ENCODE data around the gene FOXL2.

DNA sequence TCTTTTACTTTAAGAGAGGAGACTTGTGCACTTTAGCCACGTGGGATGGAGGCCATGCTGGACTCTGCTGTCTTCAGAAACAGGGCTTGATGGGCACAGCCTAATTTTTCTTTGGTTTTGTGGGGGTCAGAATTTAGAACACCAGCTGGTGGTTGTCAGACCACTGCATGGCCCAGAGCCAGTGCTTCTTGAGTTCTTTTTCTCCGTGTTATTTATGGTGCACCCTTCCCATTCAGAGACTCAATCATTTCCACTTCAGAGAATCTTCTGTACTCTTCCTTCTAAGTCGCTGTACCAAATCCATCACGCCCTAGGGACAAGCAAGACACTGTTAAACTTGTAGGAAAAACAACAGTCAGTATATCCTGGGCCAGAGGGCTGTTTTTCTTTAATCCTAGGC, 39.0 kb upstream of the FOXL2 start:
- TF ChIP-seq GABPA (IDR thresholded peaks at IDR 0.05; ENCODE audit: low read depth) = no peak
- TF ChIP-seq RFX5 (IDR thresholded peaks at IDR 0.05; ENCODE audit: low read depth, low read length) = no peak
- no peak for TF ChIP-seq POLR2AphosphoS5 (IDR thresholded peaks at IDR 0.05; ENCODE audit: low read length)
- no peak for TF ChIP-seq TAF1 (IDR thresholded peaks at IDR 0.05; ENCODE audit: borderline replicate concordance, low read depth, low read length)
- no peak for TF ChIP-seq GATAD2B (conservative IDR thresholded peaks at IDR 0.05; ENCODE audit: low read depth)
- TF ChIP-seq CEBPB (IDR thresholded peaks at IDR 0.05; ENCODE audit: borderline replicate concordance in 1 of 2, low read depth in 2 of 2, low read length in 2 of 2) = no peak
- no peak for TF ChIP-seq HCFC1 (IDR thresholded peaks at IDR 0.05; ENCODE audit: low read length)
- no peak for TF ChIP-seq USF1 (IDR thresholded peaks at IDR 0.05; ENCODE audit: borderline replicate concordance, extremely low read length, insufficient read depth, low read depth, low read length)
- no peak for TF ChIP-seq CHD4 (IDR thresholded peaks at IDR 0.05)
- no peak for TF ChIP-seq FOXM1 (IDR thresholded peaks at IDR 0.05; ENCODE audit: low read depth, low read length)
- no peak for TF ChIP-seq SMC3 (IDR thresholded peaks at IDR 0.05; ENCODE audit: borderline replicate concordance, low read length)
- no peak for TF ChIP-seq CTCF (IDR thresholded peaks at IDR 0.05 in 2 of 3, conservative IDR thresholded peaks at IDR 0.05 in 1 of 3; ENCODE audit: control insufficient read depth in 2 of 3, extremely low read depth in 1 of 3, insufficient read depth in 1 of 3, low read depth in 3 of 3, low read length in 3 of 3)
- no peak for TF ChIP-seq CHD2 (IDR thresholded peaks at IDR 0.05; ENCODE audit: borderline replicate concordance, low read depth, low read length)
